ENCODE data around the gene FSTL4.
A peak's percentile ranks its signal among the peaks of the same experiment; 100 is the strongest.
"Not testable (repeated sequence)": the region's sequence is repeated elsewhere in the genome, so short reads cannot be mapped to it uniquely, and the experiment has no call there.

The FSTL4 gene

DNA sequence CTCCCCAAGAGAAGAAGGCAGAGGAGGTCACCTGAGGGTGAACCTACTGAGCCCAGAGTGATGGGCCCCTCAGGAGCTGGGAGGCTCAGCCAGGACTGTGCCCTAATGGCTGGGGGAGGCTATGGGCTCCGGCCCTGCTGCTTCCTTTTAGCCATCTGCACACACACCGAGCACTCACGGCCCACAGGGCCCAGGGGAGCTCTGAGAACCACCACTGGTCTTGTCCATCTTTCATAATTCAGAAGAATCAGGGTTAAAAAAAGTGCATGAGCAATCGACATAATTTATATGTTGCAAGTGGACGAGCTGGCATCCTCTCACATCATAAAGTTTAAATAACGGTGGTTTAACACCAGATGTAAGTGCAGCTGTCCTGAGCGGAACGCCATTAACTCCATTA lies 162.1 kb downstream of the FSTL4 start:
- DNase-seq: no peak

DNA sequence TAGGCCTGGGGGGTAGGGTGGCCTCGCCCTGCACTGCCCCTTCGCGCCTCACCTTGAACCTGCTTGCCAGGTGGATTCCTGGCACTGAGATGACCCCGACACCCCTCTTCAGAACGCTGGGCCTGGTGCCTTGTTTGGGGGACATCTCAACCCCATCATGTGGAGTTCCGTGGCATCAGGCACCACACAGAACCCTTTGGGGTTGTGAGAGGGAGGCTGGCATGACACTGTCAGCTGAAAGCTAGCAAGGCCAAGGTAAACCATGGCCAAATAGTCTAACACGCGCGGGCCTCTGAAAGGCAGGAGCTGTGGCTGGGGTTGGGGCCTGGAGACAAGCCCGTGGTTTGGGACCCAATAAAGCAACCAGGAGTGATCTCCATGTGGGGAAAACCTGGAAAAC lies 163.2 kb downstream of the FSTL4 start:
- DNase-seq: no peak

- DNase-seq: no peak
Measured at GRCh38 chr5:133446440-133446839, 165.9 kb downstream of the FSTL4 start.

DNA sequence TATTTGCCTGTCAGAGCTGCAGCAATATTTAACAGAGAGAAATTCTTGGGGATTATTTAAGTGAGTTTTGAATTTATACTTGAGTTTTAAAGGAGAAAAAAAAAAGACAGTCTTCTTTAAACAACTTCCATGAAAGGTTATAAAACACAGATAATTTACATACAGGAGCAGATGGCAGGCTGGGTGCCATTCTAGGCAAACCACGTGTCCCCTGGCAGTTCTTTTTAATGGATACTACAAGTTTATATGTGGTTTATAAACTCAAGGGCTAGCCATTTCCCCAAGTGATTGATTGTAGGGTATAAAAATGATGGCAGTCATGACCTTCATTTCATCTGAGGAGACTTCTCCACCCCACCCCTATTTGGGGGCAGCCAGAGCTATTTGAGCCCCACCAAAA lies 166.6 kb downstream of the FSTL4 start:
- no peak for DNase-seq

DNA sequence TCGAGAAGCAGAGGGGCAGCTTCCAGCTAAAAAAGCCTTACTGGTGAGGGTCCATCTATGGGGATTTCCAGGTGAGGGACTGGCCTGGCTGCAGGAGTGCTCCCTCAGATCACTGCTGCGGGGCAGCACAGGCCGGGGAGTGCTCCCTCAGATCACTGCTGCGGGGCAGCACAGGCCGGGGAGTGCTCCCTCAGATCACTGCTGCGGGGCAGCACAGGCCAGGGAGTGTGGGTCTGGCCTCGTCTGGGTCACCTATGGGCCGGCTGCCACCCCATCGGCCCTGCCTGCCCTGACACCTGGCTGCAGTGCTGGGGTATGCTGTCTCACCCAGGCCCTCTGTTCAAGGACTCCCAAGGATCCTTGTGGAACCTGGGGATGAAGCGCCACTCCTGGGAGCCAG lies 167.1 kb downstream of the FSTL4 start:
- not testable (repeated sequence) for DNase-seq

DNA sequence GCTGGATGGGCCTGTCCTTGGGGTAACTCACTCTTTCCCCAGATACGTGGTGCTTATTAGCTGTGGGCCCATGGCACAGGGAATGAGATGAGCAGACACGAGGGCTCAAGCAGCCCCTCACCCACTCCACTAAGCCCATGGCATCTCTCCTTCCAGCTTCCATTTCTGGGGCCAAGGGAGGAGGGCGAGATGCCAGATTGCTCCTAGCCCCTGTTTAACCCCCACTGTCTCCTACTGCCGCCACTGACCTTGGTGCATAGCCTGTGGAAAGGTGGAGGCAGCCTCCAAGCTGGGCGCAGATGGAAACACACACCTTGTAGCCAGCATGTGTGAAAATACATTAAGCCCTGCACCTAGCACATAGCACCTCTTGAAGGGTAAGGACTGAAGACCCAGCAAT lies 167.6 kb downstream of the FSTL4 start:
- DNase-seq: no peak

DNA sequence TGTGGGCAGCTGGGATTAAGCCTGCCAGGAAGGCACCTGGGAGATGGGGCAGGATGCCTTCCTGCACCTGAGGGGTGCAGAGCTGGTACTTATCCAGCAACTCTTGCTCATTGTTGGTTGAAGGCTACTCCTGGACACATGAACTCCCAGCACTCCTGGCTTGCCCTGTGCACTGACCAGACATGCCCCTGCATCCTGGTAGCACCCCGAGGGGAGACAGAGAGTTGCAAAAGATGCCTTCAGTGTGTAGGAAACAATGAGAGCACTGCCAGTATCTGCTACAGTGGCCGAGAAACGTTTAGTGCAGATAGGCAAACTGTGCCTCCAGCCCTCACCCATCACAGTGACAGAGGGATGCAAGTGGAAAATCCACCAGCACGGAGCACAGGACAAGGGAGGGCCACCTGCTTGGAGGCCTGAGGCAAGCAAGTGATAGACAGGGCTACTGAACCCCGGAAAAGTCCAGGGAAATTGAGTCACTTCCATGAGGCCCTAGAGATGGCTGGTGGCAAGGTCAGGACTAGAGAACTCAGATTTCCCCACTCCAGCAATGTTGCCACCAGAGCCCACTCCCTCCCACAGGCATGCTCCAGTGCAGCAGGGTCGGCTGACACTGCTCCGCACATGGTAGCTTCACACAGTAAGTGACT lies 171.1 kb downstream of the FSTL4 start:
- no peak for DNase-seq

DNA sequence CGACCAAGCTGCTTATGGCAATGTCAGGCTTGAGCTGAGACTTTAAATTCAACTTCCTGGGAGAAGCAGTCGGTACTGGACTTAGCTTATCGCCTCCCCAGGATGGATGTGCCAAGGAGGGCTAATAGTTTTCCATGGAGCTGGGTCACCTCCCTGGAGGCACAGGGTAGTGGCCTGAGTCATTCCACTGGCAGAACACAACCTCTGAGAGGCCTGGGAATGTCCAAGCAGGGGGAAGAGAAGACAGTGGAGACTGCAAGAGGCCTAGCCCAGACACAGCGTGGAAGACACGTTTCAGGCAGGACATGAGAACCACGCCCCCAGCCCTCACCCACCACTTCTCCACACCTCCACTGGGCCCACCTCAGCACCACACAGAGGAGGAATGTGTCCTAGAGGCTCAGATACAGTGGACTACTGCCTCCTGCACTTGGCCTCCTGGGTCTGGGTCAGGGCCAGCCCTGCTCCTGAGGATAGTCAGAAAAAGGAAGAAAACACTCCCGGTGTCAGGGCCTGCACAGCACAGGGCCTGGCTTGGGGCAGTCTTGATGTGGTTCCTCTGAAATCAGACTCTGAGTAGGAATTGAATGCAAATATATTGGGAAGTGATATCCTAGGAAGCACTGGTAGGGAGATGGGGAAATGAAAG lies 171.8 kb downstream of the FSTL4 start:
- DNase-seq: no peak

GRCh38 chr5:133439859-133440258 lies 172.5 kb downstream of the FSTL4 start:
- DNase-seq: no peak

DNA sequence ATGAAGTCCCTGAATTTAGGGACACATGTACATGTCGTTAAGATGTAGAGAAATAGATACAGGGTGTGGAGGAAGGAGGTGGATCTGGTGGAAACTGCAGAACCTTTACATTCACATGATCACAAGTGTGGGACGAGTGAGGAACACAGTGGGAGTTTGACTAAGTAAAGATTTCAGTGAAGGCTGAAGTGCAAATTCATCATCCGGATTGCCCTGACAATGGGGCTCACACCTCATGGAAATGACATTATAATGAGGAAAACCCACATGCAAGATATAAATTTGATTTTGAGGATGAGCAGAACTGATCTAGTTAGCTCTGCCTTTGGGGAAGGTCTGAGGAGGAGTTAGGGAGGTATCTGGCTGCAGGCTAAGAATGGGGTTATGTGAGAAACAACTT lies 173.9 kb downstream of the FSTL4 start:
- no peak for DNase-seq

- DNase-seq: no peak
Measured at GRCh38 chr5:133434336-133434735, 178.0 kb downstream of the FSTL4 start.

- DNase-seq: no peak
Measured at GRCh38 chr5:133433641-133434040, 178.7 kb downstream of the FSTL4 start.

DNA sequence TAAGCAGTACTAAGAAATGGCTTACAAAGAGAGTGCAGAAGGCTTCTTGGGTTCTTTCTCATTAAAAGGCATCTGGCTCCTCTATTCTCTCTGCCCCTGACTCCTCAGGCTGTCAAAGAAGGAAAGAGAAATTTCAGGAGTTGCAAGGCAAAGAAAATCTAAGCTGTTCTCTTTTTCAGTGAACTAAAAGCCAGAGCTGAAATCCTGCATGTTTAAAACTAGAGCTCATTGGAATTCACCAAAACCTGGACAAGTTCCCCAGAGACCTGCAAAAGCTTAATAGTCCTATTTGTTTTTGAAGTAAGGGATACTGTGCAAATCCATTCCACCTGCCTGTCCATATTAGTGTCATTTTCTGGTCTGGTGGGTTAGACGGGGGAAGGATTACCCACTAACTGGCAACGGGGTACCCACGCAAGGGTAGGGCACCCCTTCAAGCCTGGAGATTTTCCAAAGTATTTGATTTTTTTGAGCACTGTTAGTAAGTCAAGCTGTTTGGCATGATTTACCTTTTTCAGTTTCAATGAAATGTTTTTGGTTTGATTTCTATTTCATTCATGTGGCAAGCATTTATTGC lies 179.3 kb downstream of the FSTL4 start:
- no peak for DNase-seq

DNA sequence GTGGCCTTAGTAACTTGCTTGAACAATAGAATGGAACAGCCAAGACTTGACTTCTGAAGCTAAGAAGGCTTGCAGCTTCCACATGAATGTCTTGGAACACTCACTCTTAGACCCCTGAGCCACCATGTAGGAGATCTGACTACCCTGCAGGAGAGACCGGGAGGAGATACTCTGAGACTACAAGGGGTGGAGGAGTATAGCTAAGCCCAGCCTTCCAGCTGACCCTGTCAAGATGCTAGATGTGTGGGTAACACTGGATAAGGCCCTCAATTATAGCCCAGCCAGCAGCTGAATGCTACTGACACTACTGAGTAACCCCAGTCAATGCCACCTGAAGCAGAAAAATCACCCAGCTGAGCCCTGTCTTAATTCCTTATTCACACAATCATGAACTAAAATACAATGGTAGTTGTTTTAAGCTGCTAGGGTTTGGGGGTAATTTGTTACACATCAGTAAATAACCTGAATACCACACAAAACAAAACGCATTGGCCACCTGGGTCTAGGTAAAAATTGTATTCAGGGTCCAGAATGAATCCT lies 180.9 kb downstream of the FSTL4 start:
- DNase-seq: no peak

- no peak for DNase-seq
Measured at GRCh38 chr5:133430095-133430494, 182.2 kb downstream of the FSTL4 start.

- DNase-seq: no peak
Measured at GRCh38 chr5:133429046-133429445, 183.3 kb downstream of the FSTL4 start.

GRCh38 chr5:133428072-133428660 lies 184.2 kb downstream of the FSTL4 start:
- DNase-seq: no peak

- DNase-seq: no peak
Measured at GRCh38 chr5:133427121-133427777, 185.1 kb downstream of the FSTL4 start.

DNA sequence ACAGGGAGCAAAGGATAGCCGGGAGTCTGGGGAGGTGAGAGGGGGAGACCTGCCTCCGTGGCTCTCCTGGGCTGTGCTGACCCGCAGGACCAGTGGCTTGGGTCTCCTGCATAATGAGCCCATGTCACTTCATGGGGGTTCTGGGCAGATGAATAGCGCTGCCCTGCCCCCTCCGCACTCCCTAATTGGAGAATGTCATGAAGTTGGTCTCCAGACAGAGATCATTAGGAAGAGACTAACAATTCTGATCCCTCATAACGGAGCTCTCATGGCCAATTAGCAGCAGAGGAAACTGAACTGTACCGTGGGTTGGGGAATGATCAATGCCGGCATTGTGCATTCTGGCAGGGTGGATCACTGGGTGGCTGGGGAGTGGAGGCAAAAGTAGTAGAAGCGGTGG lies 186.1 kb downstream of the FSTL4 start:
- no peak for DNase-seq

DNA sequence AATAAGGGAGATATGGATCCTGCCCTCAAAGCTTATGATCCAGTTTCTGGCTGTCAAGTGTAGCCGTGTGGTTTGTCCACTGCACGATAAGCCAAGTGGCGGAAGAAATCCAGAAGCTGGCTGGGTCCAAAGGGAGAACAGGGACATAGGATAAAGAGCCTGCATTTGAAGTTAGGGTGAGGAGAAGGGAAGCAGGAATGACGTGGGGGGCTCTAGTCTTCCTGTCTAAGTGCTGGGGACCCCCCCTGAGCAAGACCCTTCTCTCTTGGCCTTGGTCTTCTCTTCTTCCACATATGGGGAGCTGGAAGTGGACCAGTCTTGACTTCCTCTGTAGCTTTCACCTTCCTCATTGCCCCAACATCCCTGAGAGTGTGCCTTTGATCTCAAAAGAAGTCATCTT lies 186.6 kb downstream of the FSTL4 start:
- DNase-seq: no peak

GRCh38 chr5:133425222-133425621 lies 187.1 kb downstream of the FSTL4 start:
- no peak for DNase-seq

DNA sequence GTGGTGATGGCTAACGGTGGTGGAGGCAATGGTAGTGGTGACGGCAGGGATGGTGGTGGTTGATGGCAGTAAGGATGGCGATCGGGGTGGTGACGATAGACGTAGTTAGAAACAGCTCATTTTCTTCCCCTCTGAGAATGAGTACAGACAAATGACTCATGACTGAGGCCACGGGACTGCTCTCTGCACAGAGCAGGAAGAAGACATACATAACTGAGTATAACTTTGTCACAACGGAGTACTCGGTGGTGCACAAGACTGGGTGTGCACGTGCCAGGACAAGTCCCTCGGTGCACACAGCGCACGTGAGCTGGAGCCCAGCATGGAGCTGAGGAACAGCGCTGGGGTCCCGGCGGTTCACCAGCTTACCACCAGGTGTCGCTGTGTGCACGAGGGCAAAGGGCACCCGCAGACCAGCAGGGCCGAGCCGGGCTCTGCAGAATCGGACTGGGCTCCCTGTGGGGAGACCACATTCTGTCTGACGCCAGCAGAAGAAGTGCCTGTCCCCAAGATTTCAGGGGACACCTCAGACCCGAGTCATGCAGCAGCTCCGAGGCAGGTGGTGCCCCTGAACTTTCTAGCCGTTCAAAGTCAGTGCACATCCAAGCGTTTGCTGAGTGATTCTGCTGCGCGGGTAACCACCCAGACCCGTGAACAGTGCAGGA lies 188.6 kb downstream of the FSTL4 start:
- DNase-seq: peak; percentile 62

Data from CD4-positive, alpha-beta T cell treated with Interleukin-12 subunit alpha and Interleukin-12 subunit beta, for 1 hour (primary cell).